CD14-positive monocyte (primary cell): ENCODE results near the gene GAS7. TPM values are rescaled to one million over a fixed set of nuclear protein-coding genes. Genes with fewer than 3 reads are reported as not detected.

ENCODE experiments used
- DNase-seq, 3 donors: peaks; one replicate each; pipeline ENCODE4 v3.0.0-alpha.2; 2011 to 2022
- H2AFZ ChIP-seq: 2 replicates; pipeline ENCODE4 v1.6.0; 2012; ENCODE audit warnings: mild to moderate bottlenecking, low read depth, low read length, inconsistent platforms; ENCODE audit not compliant: insufficient read depth, poor library complexity, severe bottlenecking
- H3K27ac ChIP-seq, 2 donors: 1 replicate in 1 of 2; 2 replicates in 1 of 2; pipeline ENCODE4 v1.5.1; 2012 to 2013; ENCODE audit warnings: low read length in 2 of 2, control low read depth in 1 of 2, inconsistent platforms in 1 of 2, low read depth in 1 of 2, mild to moderate bottlenecking in 1 of 2
- H3K27me3 ChIP-seq, 2 donors: one replicate each; pipeline versions ENCODE4 v1.6.0 to v1.6.1; 2011 to 2013; ENCODE audit warnings: low read length in 2 of 2; ENCODE audit not compliant: control insufficient read depth in 2 of 2, insufficient read depth in 2 of 2
- H3K36me3 ChIP-seq, 2 donors: replicated peaks in 1 of 2; 1 replicate in 1 of 2; 2 replicates in 1 of 2; pipeline versions ENCODE4 v1.5.1 to v1.6.1; 2012 to 2013; ENCODE audit warnings: low read length in 2 of 2, control low read depth in 1 of 2, inconsistent platforms in 1 of 2, mild to moderate bottlenecking in 1 of 2; ENCODE audit not compliant: insufficient read depth in 2 of 2, control insufficient read depth in 1 of 2
- H3K4me1 ChIP-seq, 2 donors: 1 replicate in 1 of 2; 2 replicates in 1 of 2; pipeline versions ENCODE4 v1.5.1 to v1.6.1; 2012 to 2013; ENCODE audit warnings: low read length in 2 of 2, control low read depth in 1 of 2, inconsistent platforms in 1 of 2, mild to moderate bottlenecking in 1 of 2, moderate library complexity in 1 of 2; ENCODE audit not compliant: insufficient read depth in 2 of 2, control insufficient read depth in 1 of 2
- H3K4me2 ChIP-seq: replicated peaks from 2 replicates; pipeline ENCODE3; 2012; ENCODE audit warnings: low read length, moderate library complexity, mild to moderate bottlenecking; ENCODE audit not compliant: poor library complexity, severe bottlenecking; ENCODE audit errors: extremely low read depth
- H3K4me3 ChIP-seq, 3 experiments: fragments of 200-600 bp in 1 of 3; sonication (generic) in 1 of 3; replicated peaks in 1 of 3; 1 replicate in 2 of 3; 2 replicates in 1 of 3; pipeline ENCODE4 v1.5.1; 2011 to 2013; ENCODE audit warnings: low read length in 3 of 3, mild to moderate bottlenecking in 3 of 3, control low read depth in 2 of 3, low read depth in 2 of 3, inconsistent platforms in 1 of 3, moderate library complexity in 1 of 3
- H3K79me2 ChIP-seq: 2 replicates; pipeline ENCODE4 v1.6.0; 2012; ENCODE audit warnings: mild to moderate bottlenecking, control low read depth, inconsistent platforms, low read length, moderate library complexity; ENCODE audit not compliant: insufficient read depth
- H3K9ac ChIP-seq: 2 replicates; pipeline ENCODE4 v1.6.0; 2017; ENCODE audit warnings: low read length, mild to moderate bottlenecking; ENCODE audit not compliant: insufficient read depth, poor library complexity, severe bottlenecking
- H3K9me3 ChIP-seq, 2 donors: replicated peaks in 1 of 2; 1 replicate in 1 of 2; 2 replicates in 1 of 2; pipeline versions ENCODE4 v1.5.1 to v1.6.1; 2012 to 2013; ENCODE audit warnings: low read length in 2 of 2, control low read depth in 1 of 2; ENCODE audit not compliant: control insufficient read depth in 1 of 2, insufficient read depth in 1 of 2
- H4K20me1 ChIP-seq: 2 replicates; pipeline ENCODE4 v1.6.0; 2012; ENCODE audit warnings: mild to moderate bottlenecking, low read length, control low read depth, moderate library complexity; ENCODE audit not compliant: insufficient read depth
- H3K27ac Mint-ChIP-seq, 7 donors: one replicate each; pipeline ENCODE4 v1.8.0; 2020; ENCODE audit warnings: mild to moderate bottlenecking in 7 of 7, mixed read lengths in 7 of 7, moderate library complexity in 6 of 7, inconsistent platforms in 2 of 7
- H3K27me3 Mint-ChIP-seq, 3 donors: one replicate each; pipeline ENCODE4 v1.8.0; 2021 to 2022; ENCODE audit warnings: low read depth in 3 of 3, mild to moderate bottlenecking in 3 of 3, mixed read lengths in 3 of 3, moderate library complexity in 3 of 3, inconsistent platforms in 1 of 3
- H3K36me3 Mint-ChIP-seq, 2 donors: one replicate each; pipeline ENCODE4 v1.8.0; 2020; ENCODE audit warnings: mixed read lengths in 2 of 2, inconsistent platforms in 1 of 2, mild to moderate bottlenecking in 1 of 2
- H3K4me1 Mint-ChIP-seq: one replicate; pipeline ENCODE4 v1.8.0; 2020; ENCODE audit warnings: mild to moderate bottlenecking, mixed read lengths
- H3K4me3 Mint-ChIP-seq, 2 donors: one replicate each; pipeline ENCODE4 v1.8.0; 2020; ENCODE audit warnings: mild to moderate bottlenecking in 2 of 2, mixed read lengths in 2 of 2, moderate library complexity in 1 of 2
- H3K9me3 Mint-ChIP-seq, 7 donors: one replicate each; pipeline ENCODE4 v1.8.0; 2020 to 2022; ENCODE audit warnings: mixed read lengths in 7 of 7, mild to moderate bottlenecking in 6 of 7, moderate library complexity in 6 of 7, inconsistent platforms in 2 of 7
- CTCF ChIP-seq: fragments of 200-600 bp; IDR thresholded peaks from one replicate; pipeline ENCODE4 v1.8.0; 2022; ENCODE audit warnings: antibody characterized with exemption, mild to moderate bottlenecking
- WGBS: methylation state at CpG from one replicate; pipeline ENCODE4 v1.1.5; 2013; ENCODE audit warnings: missing lambda C conversion rate; ENCODE audit not compliant: insufficient coverage; 5-methylcytosine and 5-hydroxymethylcytosine counted together
- intact Hi-C, 2 donors: fragments of 100-400 bp; cut with micrococcal nuclease; formaldehyde crosslinking; loops; one replicate each; pipeline versions ENCODE4 v1.15.0 to v1.15.1; 2023
- polyA plus RNA-seq, 3 donors: library from polyadenylated mRNA; depleted of rRNA in 1 of 3; unstranded in 2 of 3; stranded (reverse) in 1 of 3; fragments of 300-500 nt in 2 of 3; fragments of >200 nt in 1 of 3; fragmentation: Illumina TruSeq in 2 of 3; gene quantifications; 1 replicate in 2 of 3; 2 replicates in 1 of 3; pipeline ENCODE4 v1.2.3, GENCODE V29; 2012 to 2021

The GAS7 gene
- polyA plus RNA-seq, 3 donors, result 53.1 to 91.9 (median 66.6) TPM

DNA sequence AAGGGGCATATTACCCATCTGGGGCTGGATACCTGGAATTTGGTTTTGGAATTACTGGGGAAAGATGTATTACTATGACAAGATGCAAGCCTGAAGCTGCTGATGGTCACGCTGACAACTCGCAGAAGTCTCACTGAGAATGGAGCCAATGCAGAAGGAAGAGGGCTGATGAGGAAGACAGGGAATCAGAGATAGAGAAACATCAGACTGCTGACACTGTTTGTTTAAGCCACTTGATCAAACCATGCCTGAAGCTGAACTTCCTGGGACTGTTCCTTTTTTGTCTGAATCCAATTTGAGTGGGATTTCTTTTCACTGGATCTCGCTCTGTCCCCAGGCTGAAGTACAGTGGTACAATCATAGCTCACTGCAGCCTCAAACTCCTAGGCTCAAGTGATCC lies 133.9 kb downstream of the GAS7 start:
- Mint-ChIP-seq H3K4me3 (peak overlapping the region in 1 of 2 donors; percentile 17), H3K36me3 (peaks cover 21 to 22% of the 10 kb centered on the region in 2 donors), H3K27me3 (peaks cover 0 to 13% (median 0%) of the 10 kb centered on the region in 3 donors), H3K4me1 (peaks cover 68% of the 10 kb centered on the region), H3K9me3 (peaks cover 2 to 20% (median 7%) of the 10 kb centered on the region in 7 donors), H3K27ac (peak overlapping the region; percentile 97 to 99 (median 98))
- Histone ChIP-seq H3K9ac (peak overlapping the region; percentile 65), H4K20me1 (peaks cover 4% of the 10 kb centered on the region), H2AFZ (no peak overlapping the region), H3K79me2 (peaks cover 28% of the 10 kb centered on the region), H3K36me3 (no peaks in the 10 kb centered on the region), H3K27ac (peak overlapping the region; percentile 89 to 100), H3K4me2 (no peak overlapping the region), H3K4me1 (peaks cover 52 to 54% of the 10 kb centered on the region in 2 donors), H3K4me3 (no peak overlapping the region), H3K9me3 (peaks cover 0 to 7% of the 10 kb centered on the region in 2 donors), H3K27me3 (no peaks in the 10 kb centered on the region)
- WGBS, result 92% methylated on average over 2 of the region's 3 CpGs
- DNase-seq, result peak in 2 of 3 donors; percentile 44 to 50
- no peak for TF ChIP-seq CTCF
- intact Hi-C loops, result loop anchor here (2.0 to 10.0 kb wide), 5 partner anchors 42 to 93 kb away; no protein-coding TSS in a partner anchor

- peaks cover 35% of the 10 kb centered on the region for H3K79me2 ChIP-seq
- peaks cover 68% of the 10 kb centered on the region for H3K4me1 Mint-ChIP-seq
- intact Hi-C loops, result loop anchor here (1.0 to 10.0 kb wide), 6 partner anchors 41 to 109 kb away; no protein-coding TSS in a partner anchor
- H3K27ac Mint-ChIP-seq, result peak overlapping the region; percentile 97 to 99 (median 98)
- no peak overlapping the region for H3K4me3 ChIP-seq
- peak; percentile 99 to 100 (median 99) for DNase-seq
- 0% methylated on average over 16 of the region's 17 CpGs for WGBS
- H3K36me3 ChIP-seq, result no peaks in the 10 kb centered on the region
- peak overlapping the region; percentile 78 for H3K9ac ChIP-seq
- peaks cover 22 to 27% of the 10 kb centered on the region in 2 donors for H3K36me3 Mint-ChIP-seq
- peaks cover 60 to 61% of the 10 kb centered on the region in 2 donors for H3K4me1 ChIP-seq
- no peaks in the 10 kb centered on the region for H3K27me3 ChIP-seq
- H3K27ac ChIP-seq, result peak overlapping the region; percentile 89 to 100
- peak overlapping the region; percentile 17 to 59 for H3K4me3 Mint-ChIP-seq
- peaks cover 2 to 20% (median 7%) of the 10 kb centered on the region in 7 donors for H3K9me3 Mint-ChIP-seq
- no peak for TF ChIP-seq CTCF
- no peak overlapping the region for H2AFZ ChIP-seq
- H3K9me3 ChIP-seq, result peaks cover 0 to 7% of the 10 kb centered on the region in 2 donors
- H3K27me3 Mint-ChIP-seq, result peaks cover 0 to 13% (median 0%) of the 10 kb centered on the region in 3 donors
- H3K4me2 ChIP-seq, result peak overlapping the region; percentile 46
- H4K20me1 ChIP-seq, result peaks cover 9% of the 10 kb centered on the region
These were observed 134.6 kb downstream of the GAS7 start for GRCh38 chr17:10063730-10064241.
